ENCODE results near the gene B3GNT7.
"Not testable (repeated sequence)": the region's sequence is repeated elsewhere in the genome, so short reads cannot be mapped to it uniquely, and the experiment has no call there.

B3GNT7 gene

GRCh38 chr2:231367178-231367577, 28.3 kb upstream of the B3GNT7 start:
- DNase-seq, result no peak

GRCh38 chr2:231369580-231370428, 25.7 kb upstream of the B3GNT7 start:
- no peak for DNase-seq

- DNase-seq, result no peak
Measured at GRCh38 chr2:231370429-231370748, 25.1 kb upstream of the B3GNT7 start.

- DNase-seq, result no peak
Measured at GRCh38 chr2:231370749-231371429, 24.6 kb upstream of the B3GNT7 start.

- no peak for DNase-seq
Measured at GRCh38 chr2:231371430-231372054, 24.0 kb upstream of the B3GNT7 start.

GRCh38 chr2:231372326-231372725, 23.2 kb upstream of the B3GNT7 start:
- no peak for DNase-seq

GRCh38 chr2:231373184-231373583, 22.3 kb upstream of the B3GNT7 start:
- DNase-seq, result no peak

- DNase-seq, result no peak
Measured at GRCh38 chr2:231373786-231374349, 21.6 kb upstream of the B3GNT7 start.

- no peak for DNase-seq
Measured at GRCh38 chr2:231374771-231375170, 20.7 kb upstream of the B3GNT7 start.

- DNase-seq, result not testable (repeated sequence)
Measured at GRCh38 chr2:231375994-231376615, 19.4 kb upstream of the B3GNT7 start.

- DNase-seq, result no peak
Measured at GRCh38 chr2:231376857-231377256, 18.7 kb upstream of the B3GNT7 start.

GRCh38 chr2:231378026-231378722, 17.3 kb upstream of the B3GNT7 start:
- DNase-seq, result no peak

- no peak for DNase-seq
Measured at GRCh38 chr2:231379266-231380215, 16.0 kb upstream of the B3GNT7 start.

- no peak for DNase-seq
Measured at GRCh38 chr2:231380307-231380706, 15.2 kb upstream of the B3GNT7 start.

GRCh38 chr2:231380991-231381847, 14.3 kb upstream of the B3GNT7 start:
- DNase-seq, result no peak

- DNase-seq, result no peak
Measured at GRCh38 chr2:231382116-231382515, 13.4 kb upstream of the B3GNT7 start.

- DNase-seq, result no peak
Measured at GRCh38 chr2:231383416-231384108, 11.9 kb upstream of the B3GNT7 start.

- no peak for DNase-seq
Measured at GRCh38 chr2:231384109-231384435, 11.4 kb upstream of the B3GNT7 start.

GRCh38 chr2:231384970-231385369, 10.5 kb upstream of the B3GNT7 start:
- no peak for DNase-seq

GRCh38 chr2:231385429-231385828, 10.1 kb upstream of the B3GNT7 start:
- DNase-seq, result no peak

All from T-helper 1 cell (primary cell).